SH-SY5Y (cell line): Measurements from ENCODE around the gene C19orf53.

Experiments
- GATA2 ChIP-seq: IDR thresholded peaks from 2 replicates; pipeline ENCODE4 v1.6.1; 2011; ENCODE audit warnings: mild to moderate bottlenecking, low read depth, low read length
- GATA3 ChIP-seq: IDR thresholded peaks from 2 replicates; pipeline ENCODE4 v1.6.1; 2011; ENCODE audit warnings: low read depth, mild to moderate bottlenecking, low read length, moderate library complexity

- TF ChIP-seq GATA3 (no peak), GATA2 (no peak)
These were observed 15.5 kb upstream of the C19orf53 start for GRCh38 chr19:13758795-13759194.
